GM18858 (cell line): ENCODE data around the gene TTC38.
"Not testable (repeated sequence)": the region's sequence is repeated elsewhere in the genome, so short reads cannot be mapped to it uniquely, and the experiment has no call there.

Experiments
- ATAC-seq: cut with Tn5 transposase; IDR thresholded peaks from one replicate; pipeline ENCODE4 v1.9.1; 2021; ENCODE audit not compliant: unreplicated experiment

Gene TTC38

DNA sequence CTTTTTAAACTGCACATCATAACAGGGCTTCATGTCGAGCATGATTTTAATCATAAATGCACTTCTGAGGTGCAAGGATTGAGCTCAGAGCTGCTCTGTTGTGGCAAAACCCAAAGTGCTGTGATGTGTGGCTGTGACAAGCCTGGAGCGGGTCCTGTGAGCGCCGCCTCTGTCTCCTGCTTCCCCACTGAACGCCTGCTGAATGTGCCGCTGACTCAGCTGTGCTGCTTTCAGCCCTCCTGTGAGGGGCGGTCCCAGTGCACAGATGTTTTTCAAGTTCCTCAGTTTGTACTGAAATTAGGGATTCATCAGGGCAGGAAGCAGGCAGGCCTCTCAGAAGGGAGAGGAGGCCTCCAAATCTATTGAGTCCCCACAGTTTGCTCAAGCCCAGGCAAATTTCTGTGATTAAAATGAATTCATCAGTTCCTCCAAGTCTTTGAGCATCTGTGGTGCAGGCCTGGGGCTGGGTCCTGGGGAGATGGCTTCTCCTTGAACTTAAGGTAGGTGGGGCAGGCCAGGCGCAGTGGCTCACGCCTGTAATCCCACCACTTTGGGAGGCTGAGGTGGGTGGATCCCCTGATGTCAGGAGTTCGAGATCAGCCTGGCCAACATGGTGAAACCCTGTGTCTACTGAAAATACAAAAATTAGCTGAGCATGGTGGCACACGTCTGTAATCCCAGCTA, 25.9 kb downstream of the TTC38 start:
- no peak for ATAC-seq

DNA sequence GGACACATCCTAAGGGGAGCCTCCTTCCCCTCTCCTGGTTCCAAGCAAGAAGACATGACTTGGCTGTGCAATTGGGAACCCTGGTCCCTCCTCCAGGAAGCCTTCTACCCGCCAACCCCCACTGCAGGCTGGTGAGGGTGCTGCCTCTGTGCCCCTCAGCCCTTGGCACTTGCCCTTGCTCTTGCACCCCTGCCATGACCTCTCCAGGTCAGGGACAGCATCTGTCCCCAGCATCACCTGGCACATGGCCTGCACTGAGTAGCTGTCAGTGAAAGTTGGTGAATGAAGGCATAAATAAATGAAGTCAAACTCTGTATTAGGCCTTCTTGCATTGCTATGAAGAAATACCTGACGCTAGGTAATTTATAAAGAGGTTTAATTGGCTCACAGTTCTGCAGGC, 27.0 kb downstream of the TTC38 start:
- no peak for ATAC-seq

DNA sequence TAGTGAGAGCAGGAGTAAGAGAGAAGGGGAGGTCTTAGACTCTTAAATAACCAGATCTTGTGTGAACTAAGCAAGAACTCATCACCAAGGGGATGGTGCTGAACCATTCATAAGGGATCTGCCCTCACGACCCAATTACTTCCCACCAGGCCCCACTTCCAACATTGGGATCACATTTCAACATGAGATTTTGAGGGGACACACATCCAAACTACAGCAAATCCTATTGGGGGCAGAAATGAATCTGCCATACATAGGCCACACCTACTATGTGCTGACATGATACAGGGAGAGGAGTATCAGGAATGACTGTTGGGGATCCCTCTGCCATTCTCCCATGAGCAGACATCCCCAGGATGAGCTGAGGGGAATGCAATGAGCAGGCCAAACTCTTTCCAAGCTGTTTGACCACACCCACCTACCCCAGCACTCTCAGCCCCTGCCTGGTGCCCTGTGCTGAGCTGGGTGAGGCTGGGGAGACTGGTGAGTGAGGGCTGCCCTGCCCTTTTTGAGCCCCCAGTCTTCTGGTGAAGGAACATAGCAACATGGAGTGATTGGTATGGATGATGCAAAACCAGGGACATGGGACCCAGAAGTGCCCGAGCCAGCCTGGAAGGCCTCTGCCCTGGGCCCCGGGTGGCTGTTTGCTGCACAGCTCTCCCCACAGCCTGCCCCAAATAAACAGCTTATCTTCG, 27.6 kb downstream of the TTC38 start:
- ATAC-seq: no peak

DNA sequence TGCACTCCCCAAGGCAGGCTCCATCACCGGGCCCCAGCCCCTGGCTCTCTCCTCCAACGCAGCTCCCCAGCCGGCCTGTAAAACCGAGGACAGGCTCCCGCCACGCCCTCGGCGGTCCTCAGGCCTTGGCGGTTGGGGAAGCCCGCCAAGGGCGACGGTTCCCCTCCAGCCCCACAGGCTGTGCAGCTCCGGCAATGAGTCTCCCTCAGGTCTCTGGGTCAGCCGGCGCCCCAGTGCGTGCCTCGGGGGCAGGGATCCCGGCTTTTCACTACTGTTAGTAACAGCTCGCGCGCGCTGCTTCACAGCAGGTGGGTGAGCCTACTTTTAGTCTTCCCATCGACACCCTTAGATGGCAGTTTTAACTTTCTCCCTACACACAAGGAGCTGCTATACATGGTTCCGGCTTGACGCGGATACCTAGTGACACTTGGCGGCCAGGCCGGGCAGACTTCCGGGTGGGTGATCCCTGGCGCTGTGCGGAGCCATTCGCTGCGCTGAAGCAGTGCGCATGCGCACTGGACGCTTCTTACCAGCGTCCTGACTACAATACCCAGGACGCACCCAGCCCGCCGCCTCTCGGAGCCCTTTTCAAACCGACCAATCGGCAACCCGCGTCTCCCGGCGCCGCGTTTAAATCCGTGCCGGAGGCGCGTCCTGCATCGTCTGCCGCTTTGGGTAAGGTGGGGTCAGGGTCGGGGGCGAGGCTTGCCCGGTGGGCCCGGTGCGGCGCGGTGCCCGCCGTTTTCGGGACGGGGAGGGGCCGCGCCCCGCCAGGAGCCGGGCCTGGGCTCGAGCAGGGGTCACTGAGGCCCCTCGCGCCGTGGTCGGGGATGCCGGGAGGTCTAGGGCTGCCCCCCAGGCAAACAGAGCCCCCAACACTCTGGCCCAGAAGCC, 28.7 kb downstream of the TTC38 start, which contains the start of gene GTSE1:
Gene GTSE1 (plus strand): TSS at position 614 of the 894 bp plus-strand sequence. CDS start 531 bp downstream, outside the sequence.
- peak; percentile 87 for ATAC-seq

DNA sequence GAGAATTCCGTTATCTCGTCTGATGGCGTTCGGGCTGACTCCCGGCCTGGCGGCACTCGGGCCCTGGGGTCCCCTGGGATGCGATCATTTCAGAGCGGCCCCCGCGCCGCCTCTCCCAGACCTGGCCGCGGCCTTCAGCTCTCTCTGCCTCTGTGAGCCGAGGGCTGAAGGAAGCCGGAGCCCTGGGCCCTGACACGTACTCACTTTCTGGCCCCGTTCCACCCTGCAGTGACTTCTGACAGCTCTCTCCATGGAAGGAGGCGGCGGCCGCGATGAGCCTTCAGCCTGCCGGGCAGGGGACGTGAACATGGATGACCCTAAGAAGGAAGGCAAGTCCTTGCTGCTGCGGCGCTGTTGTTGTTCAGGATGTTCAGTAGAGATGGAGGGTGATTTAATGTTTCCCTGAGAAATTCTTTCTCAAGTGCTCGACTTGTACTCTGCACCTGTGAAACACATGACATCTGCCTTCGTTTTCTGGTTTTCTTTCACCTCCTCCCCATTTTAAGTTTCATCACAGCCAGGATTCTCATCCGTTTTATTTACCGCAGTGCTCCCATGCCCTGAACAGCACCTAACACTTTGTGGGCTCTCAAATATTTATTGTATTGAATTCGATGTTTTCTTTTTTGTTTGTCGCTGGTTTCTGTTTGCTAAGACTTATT, 29.5 kb downstream of the TTC38 start:
- no peak for ATAC-seq

DNA sequence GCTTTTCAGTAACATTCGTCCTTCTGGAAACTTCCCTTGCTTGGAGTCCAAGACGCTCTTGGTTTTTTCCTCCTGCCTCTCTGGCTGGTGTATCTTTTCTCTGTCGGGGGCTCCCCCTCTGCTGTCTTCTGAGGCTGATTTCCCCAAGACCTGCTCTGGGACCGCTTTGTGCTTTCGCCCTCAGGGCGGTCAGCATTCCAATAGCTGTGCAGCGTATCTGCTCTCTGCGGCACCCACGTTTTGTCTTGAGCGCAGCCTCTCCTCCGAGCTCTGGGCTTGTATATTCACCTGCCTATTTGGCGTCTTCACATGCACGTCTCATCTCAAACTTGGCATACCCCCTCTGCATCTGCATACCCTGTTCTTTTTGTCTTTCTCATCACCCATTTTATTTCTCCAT, 31.3 kb downstream of the TTC38 start:
- no peak for ATAC-seq

DNA sequence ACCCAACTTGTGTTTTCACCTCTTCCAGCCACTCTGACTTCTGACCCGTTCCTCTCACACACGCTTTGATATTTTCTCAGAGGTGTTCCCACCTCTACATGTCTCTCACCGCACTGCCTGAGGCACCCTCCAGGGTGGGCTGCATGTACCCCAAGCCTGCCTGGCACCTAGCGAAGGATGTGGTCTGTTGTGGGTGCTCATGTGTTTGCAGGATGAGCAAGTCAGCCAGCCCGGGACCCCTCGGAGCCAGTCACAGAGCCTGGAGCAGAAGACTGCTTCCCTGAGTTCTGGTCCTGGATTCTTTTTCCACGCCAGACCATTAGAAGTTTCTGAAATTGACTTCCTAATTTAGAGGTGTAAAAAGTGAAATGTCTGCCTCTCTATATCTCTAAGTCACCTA, 32.7 kb downstream of the TTC38 start:
- ATAC-seq: no peak

DNA sequence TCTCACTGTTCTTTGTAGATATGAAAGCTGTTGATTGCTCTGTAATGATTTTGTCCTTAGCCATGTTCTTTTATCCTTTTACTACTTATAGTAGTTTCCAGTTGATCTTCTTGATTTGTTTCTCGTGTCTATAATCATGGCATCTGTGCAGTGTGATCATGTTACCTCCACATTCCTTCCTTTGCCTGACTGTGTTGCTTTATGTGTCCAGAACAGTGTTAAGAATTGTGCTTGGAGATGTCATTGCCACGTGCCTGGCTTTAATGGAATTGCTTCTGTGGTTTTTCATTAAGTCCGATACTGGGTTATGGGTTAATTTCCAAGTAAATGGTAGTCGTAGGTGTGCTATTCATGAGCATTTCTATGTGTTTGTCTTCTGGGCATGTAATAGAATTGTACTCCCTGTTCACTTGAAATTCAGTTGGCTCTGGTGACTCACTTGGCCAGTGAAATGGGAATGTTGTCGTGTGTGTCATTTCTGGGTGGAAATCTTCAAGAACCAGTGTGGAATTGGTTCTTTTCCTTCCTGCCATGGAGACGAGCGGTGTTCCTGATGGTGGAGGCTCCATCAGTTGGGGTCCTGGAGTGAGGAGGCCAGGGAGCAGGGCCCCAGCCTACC, 35.6 kb downstream of the TTC38 start:
- ATAC-seq: no peak

DNA sequence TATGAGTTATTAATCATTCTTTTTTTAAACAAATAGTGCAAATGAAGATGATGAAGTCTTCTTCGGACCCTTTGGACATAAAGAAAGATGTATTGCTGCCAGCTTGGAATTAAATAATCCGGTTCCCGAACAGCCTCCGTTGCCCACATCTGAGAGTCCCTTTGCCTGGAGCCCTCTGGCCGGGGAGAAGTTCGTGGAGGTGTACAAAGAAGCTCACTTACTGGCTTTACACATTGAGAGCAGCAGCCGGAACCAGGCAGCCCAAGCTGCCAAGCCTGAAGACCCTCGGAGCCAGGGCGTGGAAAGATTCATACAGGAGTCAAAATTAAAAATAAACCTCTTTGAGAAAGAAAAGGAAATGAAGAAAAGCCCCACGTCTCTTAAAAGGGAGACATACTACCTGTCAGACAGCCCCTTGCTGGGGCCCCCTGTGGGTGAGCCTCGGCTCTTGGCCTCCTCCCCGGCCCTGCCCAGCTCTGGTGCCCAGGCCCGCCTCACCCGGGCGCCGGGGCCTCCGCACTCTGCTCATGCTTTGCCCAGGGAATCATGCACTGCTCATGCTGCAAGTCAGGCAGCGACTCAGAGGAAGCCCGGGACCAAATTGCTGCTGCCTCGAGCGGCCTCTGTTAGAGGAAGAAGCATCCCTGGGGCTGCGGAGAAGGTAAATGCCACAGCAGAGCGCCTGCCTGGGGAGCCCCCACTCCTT, 40.6 kb downstream of the TTC38 start:
- ATAC-seq: no peak

DNA sequence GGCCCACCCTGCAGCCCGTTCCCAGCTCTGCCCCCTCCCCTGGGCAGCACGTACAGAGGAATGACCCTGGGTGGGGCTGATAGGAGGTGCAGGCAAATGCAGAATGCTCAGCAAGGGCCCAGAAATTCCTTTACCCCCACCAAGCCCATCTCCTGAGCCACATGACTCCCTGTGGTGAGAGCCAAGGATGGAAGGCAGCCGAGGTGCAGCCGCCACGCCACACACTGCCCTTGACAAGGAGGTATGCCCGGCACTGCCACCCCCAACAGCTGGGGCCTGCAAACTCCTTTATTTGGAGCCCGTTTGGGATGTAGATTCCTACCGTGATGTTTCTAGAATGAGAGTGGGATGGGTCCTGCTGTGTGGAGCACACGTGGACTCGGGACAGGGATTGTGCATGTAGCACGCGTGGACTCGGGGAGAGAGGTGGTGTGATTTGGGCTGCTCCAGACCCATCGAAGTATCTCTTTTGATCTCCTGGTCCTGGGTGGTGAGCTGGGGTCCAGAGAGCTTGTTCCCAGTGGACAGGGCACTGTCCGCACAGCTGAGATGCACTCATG, 41.8 kb downstream of the TTC38 start:
- ATAC-seq: no peak

DNA sequence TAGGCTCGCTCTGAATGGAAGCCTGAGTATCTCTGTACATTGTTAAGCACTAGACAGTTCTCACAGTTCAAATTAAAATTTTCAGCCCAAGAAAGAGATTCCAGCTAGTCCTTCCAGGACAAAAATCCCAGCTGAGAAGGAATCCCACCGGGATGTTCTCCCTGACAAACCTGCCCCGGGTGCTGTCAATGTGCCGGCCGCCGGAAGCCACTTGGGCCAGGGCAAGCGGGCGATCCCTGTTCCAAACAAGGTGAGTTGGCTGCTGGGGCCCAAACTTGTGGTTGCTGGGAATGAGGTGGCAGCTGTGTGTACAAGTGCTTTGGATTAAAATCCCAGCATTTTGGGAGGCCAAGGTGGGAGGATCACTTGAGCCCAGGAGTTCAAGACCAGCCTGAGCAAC, 44.2 kb downstream of the TTC38 start:
- no peak for ATAC-seq

DNA sequence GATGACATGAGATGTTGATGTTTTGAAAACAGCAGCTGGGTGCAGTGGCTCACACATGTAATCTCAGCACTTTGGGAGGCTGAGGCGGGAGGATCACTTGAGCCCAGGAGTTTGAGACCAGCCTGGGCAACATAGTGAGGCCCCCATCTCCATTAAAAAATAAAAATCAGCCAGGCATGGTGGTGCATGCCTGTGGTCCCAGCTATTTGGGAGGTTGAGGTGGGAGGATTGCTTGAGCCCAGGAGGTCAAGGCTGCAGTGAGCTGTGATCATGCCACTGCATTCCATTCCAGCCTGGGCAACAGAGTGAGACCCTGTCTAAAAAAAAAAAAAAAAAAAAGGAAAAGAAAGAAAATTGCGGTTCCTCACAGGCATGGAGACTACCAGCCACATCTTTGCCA, 45.0 kb downstream of the TTC38 start:
- ATAC-seq: not testable (repeated sequence)

DNA sequence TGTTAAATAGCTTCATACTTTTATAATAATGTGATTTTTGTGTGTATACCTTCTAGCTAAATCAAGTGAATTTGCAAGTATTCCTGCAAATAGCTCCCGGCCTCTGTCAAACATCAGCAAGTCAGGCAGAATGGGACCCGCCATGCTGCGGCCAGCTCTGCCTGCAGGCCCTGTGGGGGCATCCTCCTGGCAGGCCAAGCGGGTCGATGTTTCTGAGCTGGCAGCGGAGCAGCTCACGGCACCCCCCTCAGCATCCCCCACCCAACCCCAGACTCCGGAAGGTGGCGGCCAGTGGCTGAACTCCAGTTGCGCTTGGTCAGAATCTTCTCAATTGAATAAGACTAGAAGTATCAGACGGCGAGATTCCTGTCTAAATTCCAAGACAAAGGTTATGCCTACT, 48.2 kb downstream of the TTC38 start:
- ATAC-seq: no peak

DNA sequence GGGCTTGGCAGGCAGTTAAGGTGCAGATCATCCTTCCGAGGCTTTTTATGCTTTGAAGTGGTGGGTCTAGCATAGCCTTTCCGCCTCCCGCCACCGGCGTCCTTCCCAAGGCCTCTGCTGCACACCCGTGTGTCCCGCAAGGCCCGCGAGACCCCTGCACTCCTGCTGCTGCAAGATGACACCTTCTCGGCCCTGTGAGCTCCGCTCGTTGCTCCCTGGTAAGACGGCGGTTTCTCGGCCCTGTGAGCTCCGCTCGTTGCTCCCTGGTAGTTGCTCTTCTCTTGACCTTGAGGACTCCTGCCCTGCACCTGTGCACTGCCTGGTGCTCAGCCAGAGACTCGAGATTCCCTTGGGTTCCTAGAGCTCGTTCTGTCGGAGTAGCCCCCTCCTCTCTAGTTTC, 49.8 kb downstream of the TTC38 start:
- ATAC-seq: no peak

DNA sequence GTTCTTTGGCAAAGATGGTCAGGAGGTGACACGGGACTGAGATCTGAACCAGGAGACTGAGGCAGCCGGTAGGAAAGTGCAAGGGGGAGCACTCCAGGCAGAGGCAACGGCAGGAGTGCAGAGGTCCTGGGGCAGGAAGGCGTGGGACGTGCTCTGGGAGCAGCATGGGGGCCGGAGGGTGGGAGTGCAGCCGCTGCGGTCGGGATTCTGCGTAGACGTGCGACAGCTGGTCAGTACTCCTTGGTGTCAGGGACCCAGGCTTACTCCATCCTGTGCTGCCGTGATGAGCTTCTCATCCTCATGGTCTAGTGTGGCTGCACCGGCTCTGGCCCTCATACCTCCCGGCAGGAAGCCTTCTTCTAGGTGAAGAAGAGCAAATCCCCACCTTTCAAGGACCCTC, 50.8 kb downstream of the TTC38 start:
- ATAC-seq: no peak

DNA sequence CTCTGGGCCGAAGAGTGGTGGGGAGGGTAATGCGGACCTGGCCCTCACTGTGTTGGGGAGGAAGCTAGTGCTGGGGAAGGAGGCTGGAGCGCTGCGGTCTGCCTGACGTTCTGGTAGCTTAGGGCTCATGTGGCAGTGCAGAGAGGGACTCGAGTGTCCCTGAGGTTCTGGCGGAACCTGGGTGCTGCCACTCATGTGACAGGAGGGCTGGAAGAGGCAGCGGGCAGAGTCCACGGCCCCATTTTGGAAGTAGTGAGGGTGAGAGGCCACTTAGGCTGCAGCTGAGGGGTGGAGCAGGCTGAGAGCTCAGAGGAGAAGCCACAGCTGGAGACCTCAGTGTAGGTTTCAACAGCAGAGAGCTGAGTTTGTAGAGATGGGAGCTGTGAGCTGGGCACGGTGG, 51.5 kb downstream of the TTC38 start:
- no peak for ATAC-seq

DNA sequence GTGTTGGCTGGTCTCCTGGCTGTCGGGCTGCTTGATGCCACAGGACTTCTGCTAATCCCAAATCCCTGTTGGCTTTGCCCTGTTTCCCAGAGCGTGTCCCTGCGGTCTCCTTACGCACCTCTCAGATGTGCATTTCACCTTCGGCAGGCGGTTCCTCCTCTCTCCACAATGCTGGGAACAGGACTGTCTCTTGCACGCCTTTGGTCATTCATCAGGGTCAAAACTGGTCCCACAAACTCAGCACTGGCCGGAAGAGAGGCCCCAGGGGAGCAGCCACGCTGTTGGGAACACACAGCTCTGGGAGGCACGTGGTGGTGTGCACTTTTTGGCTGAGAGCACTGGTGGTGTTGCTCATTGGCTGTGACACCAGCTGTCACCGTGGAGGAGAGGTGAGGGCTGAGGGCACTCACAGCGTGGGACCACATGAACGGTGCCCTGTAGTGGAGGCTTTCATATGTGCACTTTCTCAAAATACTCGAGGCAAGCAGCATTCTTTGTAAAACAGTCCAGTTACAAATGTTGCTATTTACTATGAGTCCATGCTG, 52.4 kb downstream of the TTC38 start:
- ATAC-seq: no peak

DNA sequence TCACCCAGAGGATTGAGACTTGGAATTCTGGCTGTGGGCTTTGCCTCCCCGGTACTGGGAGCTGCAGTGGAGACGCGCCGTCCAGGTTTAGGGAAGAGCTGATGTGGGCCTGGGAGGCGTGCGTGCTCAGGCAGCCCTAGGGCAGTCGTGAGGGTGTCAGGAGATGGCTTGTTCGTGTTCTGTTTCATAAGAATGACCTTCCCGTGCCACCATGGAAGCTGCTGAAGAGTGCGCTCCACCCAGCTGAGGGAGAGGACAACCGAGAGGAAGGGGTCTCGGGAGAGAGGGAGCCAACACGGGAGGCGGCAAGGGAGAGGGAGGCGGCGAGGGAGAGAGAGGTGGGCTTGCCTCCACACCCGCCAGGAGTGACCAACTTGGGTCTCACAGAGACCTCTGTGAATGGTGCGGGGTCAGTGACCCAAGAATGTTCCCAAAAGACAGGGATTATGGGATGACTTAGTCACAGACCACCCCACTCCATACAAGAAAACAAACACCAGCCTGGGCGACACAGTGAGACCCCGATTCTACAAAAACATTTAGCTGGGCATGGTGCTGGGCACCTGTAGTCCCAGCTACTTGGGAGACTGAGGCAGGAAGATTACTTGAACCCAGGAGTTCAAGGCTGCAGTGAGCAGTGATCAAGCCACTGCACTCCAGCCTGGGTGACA, 53.0 kb downstream of the TTC38 start:
- ATAC-seq: no peak

DNA sequence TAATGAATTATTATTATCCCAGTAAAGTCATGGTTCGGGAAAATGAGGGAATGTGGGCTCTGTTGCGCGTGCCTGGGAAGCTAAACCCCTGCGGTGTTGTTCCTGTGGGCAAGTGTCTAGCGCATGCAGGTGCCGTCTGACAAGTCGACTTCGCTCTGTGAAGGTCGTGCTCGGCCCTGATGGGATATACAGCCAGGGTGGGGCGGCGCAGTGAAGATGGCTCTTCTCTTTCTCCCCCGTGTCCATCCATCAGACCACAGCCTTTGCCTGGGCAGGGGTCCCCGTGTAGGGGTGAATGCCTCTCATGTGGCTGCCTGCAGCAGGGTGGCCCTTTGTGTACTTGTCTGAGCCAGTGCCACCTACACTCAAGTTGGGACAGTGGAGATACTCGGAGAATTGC, 54.9 kb downstream of the TTC38 start:
- ATAC-seq: no peak
